ENCODE measurements around the gene GRIK5.

Gene GRIK5

DNA sequence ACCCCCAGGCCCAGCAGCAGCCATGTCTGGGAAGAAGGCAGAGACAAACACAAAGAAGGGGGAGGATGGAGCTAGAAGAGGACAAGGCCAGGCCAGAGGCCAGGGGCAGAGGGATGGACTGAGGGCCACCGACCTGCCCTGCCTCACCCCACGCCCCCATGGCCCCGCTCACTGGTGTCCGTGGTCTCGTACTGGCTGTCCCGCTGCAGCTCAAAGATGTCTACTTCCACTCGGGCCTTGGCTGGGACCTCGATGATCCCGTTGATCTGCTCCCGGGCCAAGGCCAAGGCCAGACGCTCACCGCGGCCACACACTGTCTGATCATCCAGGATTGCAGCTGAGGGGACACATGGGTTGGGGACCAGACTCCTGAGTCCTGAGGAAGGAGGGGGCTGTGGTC lies 5.0 kb downstream of the GRIK5 start:
- TF ChIP-seq, protein P1, sequence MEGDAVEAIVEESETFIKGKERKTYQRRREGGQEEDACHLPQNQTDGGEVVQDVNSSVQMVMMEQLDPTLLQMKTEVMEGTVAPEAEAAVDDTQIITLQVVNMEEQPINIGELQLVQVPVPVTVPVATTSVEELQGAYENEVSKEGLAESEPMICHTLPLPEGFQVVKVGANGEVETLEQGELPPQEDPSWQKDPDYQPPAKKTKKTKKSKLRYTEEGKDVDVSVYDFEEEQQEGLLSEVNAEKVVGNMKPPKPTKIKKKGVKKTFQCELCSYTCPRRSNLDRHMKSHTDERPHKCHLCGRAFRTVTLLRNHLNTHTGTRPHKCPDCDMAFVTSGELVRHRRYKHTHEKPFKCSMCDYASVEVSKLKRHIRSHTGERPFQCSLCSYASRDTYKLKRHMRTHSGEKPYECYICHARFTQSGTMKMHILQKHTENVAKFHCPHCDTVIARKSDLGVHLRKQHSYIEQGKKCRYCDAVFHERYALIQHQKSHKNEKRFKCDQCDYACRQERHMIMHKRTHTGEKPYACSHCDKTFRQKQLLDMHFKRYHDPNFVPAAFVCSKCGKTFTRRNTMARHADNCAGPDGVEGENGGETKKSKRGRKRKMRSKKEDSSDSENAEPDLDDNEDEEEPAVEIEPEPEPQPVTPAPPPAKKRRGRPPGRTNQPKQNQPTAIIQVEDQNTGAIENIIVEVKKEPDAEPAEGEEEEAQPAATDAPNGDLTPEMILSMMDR (IDR thresholded peaks at IDR 0.05; ENCODE audit: low read length) = no peak
- no peak for TF ChIP-seq EZH2 (IDR thresholded peaks at IDR 0.05; ENCODE audit: borderline replicate concordance, low read length)
- no peak overlapping the region for H3K4me2 ChIP-seq (ENCODE audit: low read length)
- H3K27me3 ChIP-seq (ENCODE audit: insufficient read depth, low read length) = no peaks in the 10 kb centered on the region
- no peaks in the 10 kb centered on the region for H4K20me1 ChIP-seq (ENCODE audit: insufficient read depth, low read length)
- no peaks in the 10 kb centered on the region for H3K9me2 ChIP-seq (ENCODE audit: low read depth, low read length)
- H3K27ac ChIP-seq (ENCODE audit: low read depth, low read length, poor library complexity, severe bottlenecking) = no peak overlapping the region
- no peak overlapping the region for H3K4me3 ChIP-seq (ENCODE audit: low read depth, low read length, poor library complexity, severe bottlenecking)
- no peak overlapping the region for H2AFZ ChIP-seq (ENCODE audit: low read length)
- no peaks in the 10 kb centered on the region for H3K36me3 ChIP-seq (ENCODE audit: insufficient read depth, low read length)
- no peaks in the 10 kb centered on the region for H3K9me3 ChIP-seq (ENCODE audit: low read length)
- H3K79me2 ChIP-seq (ENCODE audit: insufficient read depth, low read length) = no peaks in the 10 kb centered on the region
- H3K4me1 ChIP-seq (ENCODE audit: insufficient read depth, low read length, severe bottlenecking) = no peaks in the 10 kb centered on the region
- H3K9ac ChIP-seq (ENCODE audit: low read length) = no peak overlapping the region
- H3F3A ChIP-seq (ENCODE audit: insufficient read depth, low read length) = no peaks in the 10 kb centered on the region

DNA sequence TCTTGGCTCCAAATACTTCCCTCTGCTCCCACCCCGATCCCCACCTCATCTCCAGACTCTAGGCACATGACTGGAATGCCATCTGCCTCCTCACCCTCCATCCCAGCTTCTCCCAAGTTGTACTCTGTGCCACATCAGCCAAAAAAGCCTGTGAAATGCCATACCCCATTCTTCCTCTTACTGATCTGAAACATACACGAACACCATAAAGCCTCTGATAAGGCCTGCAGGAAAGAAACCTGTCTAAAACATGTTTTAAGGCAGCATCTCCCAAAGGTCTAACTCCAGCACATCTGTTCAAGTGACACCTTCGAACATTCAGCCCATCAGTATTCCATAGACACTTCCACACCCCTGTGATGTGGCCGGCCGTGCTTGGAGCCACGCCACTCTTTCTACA lies 5.6 kb downstream of the GRIK5 start:
- H3K79me2 ChIP-seq (ENCODE audit: insufficient read depth, low read length) = no peaks in the 10 kb centered on the region
- H3K27me3 ChIP-seq (ENCODE audit: insufficient read depth, low read length) = no peaks in the 10 kb centered on the region
- no peak overlapping the region for H3K9ac ChIP-seq (ENCODE audit: low read length)
- H3K4me3 ChIP-seq (ENCODE audit: low read depth, low read length, poor library complexity, severe bottlenecking) = no peak overlapping the region
- no peak overlapping the region for H3K27ac ChIP-seq (ENCODE audit: low read depth, low read length, poor library complexity, severe bottlenecking)
- H3K36me3 ChIP-seq (ENCODE audit: insufficient read depth, low read length) = no peaks in the 10 kb centered on the region
- H3K4me2 ChIP-seq (ENCODE audit: low read length) = no peak overlapping the region
- no peaks in the 10 kb centered on the region for H3K9me3 ChIP-seq (ENCODE audit: low read length)
- TF ChIP-seq EZH2 (IDR thresholded peaks at IDR 0.05; ENCODE audit: borderline replicate concordance, low read length) = no peak
- TF ChIP-seq, protein P1 (IDR thresholded peaks at IDR 0.05; ENCODE audit: low read length) = no peak
- no peaks in the 10 kb centered on the region for H3F3A ChIP-seq (ENCODE audit: insufficient read depth, low read length)
- H3K4me1 ChIP-seq (ENCODE audit: insufficient read depth, low read length, severe bottlenecking) = no peaks in the 10 kb centered on the region
- H4K20me1 ChIP-seq (ENCODE audit: insufficient read depth, low read length) = no peaks in the 10 kb centered on the region
- H3K9me2 ChIP-seq (ENCODE audit: low read depth, low read length) = no peaks in the 10 kb centered on the region
- no peak overlapping the region for H2AFZ ChIP-seq (ENCODE audit: low read length)

DNA sequence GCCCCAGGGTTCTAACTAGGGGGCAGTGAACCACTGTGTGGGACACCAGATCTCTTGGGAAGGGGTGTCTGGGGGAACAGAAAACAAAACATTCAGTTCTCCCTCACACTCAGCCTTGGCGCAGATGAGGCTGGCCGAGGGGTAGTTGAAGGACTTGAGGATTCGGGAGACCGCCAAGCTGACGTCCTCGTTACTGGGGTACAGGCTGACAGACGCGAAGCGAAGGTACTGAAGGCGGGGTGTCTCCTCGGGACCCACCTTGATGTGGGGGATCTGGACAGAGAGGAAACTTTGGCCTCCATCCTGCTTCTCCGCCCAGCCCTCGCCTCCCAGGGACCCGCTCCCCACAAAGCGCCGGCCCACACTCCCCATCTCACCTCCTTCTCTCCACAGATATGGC lies 7.6 kb downstream of the GRIK5 start:
- no peaks in the 10 kb centered on the region for H4K20me1 ChIP-seq (ENCODE audit: insufficient read depth, low read length)
- H3K79me2 ChIP-seq (ENCODE audit: insufficient read depth, low read length) = no peaks in the 10 kb centered on the region
- H3K27me3 ChIP-seq (ENCODE audit: insufficient read depth, low read length) = no peaks in the 10 kb centered on the region
- H3K4me3 ChIP-seq (ENCODE audit: low read depth, low read length, poor library complexity, severe bottlenecking) = no peak overlapping the region
- no peak overlapping the region for H3K4me2 ChIP-seq (ENCODE audit: low read length)
- no peaks in the 10 kb centered on the region for H3K4me1 ChIP-seq (ENCODE audit: insufficient read depth, low read length, severe bottlenecking)
- no peaks in the 10 kb centered on the region for H3K9me3 ChIP-seq (ENCODE audit: low read length)
- no peak overlapping the region for H3K9ac ChIP-seq (ENCODE audit: low read length)
- H3K9me2 ChIP-seq (ENCODE audit: low read depth, low read length) = no peaks in the 10 kb centered on the region
- H3K27ac ChIP-seq (ENCODE audit: low read depth, low read length, poor library complexity, severe bottlenecking) = no peak overlapping the region
- no peaks in the 10 kb centered on the region for H3K36me3 ChIP-seq (ENCODE audit: insufficient read depth, low read length)
- no peak overlapping the region for H2AFZ ChIP-seq (ENCODE audit: low read length)
- no peaks in the 10 kb centered on the region for H3F3A ChIP-seq (ENCODE audit: insufficient read depth, low read length)
- TF ChIP-seq, protein P1 (IDR thresholded peaks at IDR 0.05; ENCODE audit: low read length) = no peak
- no peak for TF ChIP-seq EZH2 (IDR thresholded peaks at IDR 0.05; ENCODE audit: borderline replicate concordance, low read length)

Measured in OCI-LY1 (cell line).